GM12874 (cell line): ENCODE data around the gene L2HGDH.

ENCODE experiments used
- CTCF ChIP-seq: IDR thresholded peaks from 2 replicates; pipeline ENCODE4 v1.5.1; 2011; ENCODE audit warnings: low read depth, mild to moderate bottlenecking, control low read depth, low read length, moderate library complexity; ENCODE audit not compliant: insufficient read depth

L2HGDH gene

GRCh38 chr14:50344876-50345563 is 33.0 kb upstream of the L2HGDH start:
- TF ChIP-seq CTCF: no peak

- no peak for TF ChIP-seq CTCF
These were observed 32.2 kb upstream of the L2HGDH start for GRCh38 chr14:50344116-50344775.

GRCh38 chr14:50343434-50343833 is 31.4 kb upstream of the L2HGDH start:
- TF ChIP-seq CTCF: no peak

GRCh38 chr14:50342221-50343078 is 30.4 kb upstream of the L2HGDH start:
- peak; percentile 72 for TF ChIP-seq CTCF

GRCh38 chr14:50340963-50341362 is 28.9 kb upstream of the L2HGDH start:
- TF ChIP-seq CTCF: peak; percentile 46; the same call in 1 of the 2 replicates

GRCh38 chr14:50340045-50340444 is 28.0 kb upstream of the L2HGDH start:
- no peak for TF ChIP-seq CTCF

- no peak for TF ChIP-seq CTCF
These were observed 27.3 kb upstream of the L2HGDH start for GRCh38 chr14:50339178-50339804.
